Endothelial cell of hepatic sinusoid (primary cell): ENCODE data around the gene CRYBG1.
"Not testable (repeated sequence)": the region's sequence is repeated elsewhere in the genome, so short reads cannot be mapped to it uniquely, and the experiment has no call there.

Source experiments
- in situ Hi-C: cut with HindIII; loops from 2 replicates; pipeline ENCODE4 v1.10.0; 2017; ENCODE audit warnings: low sequenced_read_pairs

Gene CRYBG1

DNA sequence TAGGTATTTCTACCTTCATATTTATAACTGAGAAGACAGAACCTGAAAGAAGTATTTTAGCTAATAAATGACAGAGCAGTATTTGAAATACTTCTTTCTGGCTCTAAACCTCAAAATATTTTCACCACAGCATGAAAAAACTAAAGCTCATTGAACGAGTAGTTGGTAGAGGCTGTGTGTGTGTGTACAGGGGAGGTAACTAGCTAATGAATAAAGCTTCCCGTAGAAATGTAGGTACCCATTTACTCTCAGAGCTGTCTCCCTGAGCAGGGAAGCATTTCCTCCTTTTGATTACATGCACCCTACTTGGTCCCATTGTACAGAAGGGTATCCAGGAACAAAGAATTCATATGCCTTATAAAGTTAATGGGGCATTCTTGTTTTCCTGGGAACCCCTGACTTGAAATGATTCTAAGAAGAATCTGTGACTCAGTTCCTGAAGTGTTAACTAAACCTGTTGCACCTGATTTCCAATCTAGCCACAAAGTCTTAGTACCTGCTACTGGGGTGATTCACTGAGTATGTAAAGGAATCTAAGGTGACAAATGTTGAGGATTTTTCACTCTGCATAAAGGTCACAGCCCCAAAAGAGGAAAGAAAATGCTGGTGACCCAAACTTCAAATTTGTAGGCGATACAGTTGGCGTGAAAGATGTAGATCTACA, 12.5 kb downstream of the CRYBG1 start:
- in situ Hi-C loops: no loop called here

- in situ Hi-C loops: no loop called here
Measured at GRCh38 chr6:106373502-106374239, 13.2 kb downstream of the CRYBG1 start.

- in situ Hi-C loops: no loop called here
Measured at GRCh38 chr6:106377061-106377540, 16.6 kb downstream of the CRYBG1 start.

DNA sequence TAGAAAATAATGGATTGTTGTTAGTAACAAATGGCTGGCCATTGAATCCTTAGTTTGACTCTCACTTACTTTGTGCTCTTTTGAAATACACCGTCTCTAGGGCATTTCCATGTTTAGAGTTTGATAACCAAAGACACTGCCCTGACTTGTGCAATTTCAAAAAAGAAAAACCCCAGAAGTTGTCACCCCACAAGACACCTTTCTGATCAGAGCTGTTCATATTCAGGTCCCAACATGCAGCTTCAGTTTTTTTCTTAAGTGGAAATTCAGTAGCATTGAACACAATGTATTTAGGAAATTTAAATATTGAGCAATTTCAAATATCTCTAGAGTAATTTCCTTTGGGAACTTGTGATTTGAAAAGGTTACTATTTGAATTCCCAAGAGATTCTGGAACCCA, 19.4 kb downstream of the CRYBG1 start:
- in situ Hi-C loops: no loop called here

DNA sequence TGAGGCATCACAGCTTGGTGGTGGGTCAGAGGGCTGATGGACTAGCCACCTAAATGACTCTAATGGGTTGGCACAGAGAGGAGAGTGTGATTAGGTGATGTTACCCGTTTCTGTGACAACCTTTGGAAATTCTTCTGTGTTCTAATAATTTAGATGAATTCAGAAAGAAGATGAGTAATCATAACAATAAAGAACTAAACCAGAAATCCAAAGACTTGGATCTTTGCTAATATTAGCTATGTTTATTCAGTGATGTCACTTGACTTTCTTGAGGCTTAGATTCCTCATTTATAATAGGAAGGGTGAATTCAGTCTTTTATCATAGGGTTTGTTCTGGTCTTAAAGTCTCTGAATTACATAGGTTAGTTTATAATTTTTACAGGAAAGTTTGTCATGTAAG, 19.9 kb downstream of the CRYBG1 start:
- in situ Hi-C loops: no loop called here

- in situ Hi-C loops: no loop called here
Measured at GRCh38 chr6:106381223-106381622, 20.7 kb downstream of the CRYBG1 start.

GRCh38 chr6:106381881-106382280, 21.4 kb downstream of the CRYBG1 start:
- in situ Hi-C loops: no loop called here

DNA sequence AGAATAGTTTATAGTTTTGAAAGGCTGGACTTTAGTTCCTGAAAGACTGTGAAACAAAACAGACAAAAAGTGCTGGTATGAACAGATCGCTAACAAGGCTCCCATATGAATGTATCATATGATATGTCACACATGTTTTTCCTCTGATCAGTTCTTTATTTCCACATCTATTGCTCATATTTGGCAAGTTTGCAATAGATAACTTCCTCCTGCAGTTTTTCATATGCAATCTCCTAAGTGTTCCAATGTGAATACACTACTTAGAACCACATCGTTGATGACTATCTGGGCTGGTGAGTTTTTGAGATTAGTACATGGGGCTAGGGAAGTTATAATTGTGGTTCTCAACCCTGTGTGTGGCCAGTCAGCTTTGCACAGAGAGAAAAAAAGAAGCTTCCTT, 23.1 kb downstream of the CRYBG1 start:
- in situ Hi-C loops: no loop called here

DNA sequence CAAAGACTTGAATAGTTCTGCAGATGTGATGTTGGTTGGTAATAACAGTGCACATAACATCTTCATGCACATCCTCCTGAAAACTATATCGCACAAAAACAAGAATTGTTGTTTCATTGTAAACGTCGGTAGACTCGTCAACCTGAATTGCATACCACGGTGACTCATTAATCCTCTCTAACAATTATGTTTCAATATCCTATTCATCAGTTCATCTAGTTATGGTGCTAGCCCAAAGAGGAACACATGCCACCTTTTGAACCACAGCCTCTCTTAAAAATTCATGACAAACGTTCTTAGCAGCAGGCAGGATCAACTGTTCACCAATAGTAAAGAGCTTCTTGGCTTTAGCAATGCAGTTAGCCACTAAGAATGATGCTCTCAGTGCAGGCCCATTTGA, 25.0 kb downstream of the CRYBG1 start:
- in situ Hi-C loops: no loop called here

GRCh38 chr6:106387875-106388274, 27.4 kb downstream of the CRYBG1 start:
- in situ Hi-C loops: no loop called here

- in situ Hi-C loops: no loop called here
Measured at GRCh38 chr6:106390088-106390487, 29.6 kb downstream of the CRYBG1 start.

- in situ Hi-C loops: no loop called here
Measured at GRCh38 chr6:106396426-106397220, 36.1 kb downstream of the CRYBG1 start.

DNA sequence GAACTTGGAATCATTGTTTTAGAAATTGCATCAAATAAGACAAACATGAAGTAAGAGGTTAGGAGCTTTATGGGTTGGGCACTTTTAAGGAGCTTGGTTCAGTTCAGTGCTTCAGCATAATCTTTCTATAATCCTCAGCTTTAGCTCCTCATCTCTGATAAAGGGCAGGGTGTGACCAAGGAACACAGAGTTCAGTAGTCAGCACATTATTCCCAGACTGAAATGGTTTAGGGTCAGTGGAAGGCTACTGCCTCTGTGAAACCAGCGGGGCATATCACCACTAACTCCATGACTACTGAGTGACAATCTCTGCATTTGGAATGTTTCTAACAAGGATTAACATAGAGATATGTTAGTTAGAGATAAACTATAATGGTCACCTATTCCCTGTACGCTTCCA, 36.9 kb downstream of the CRYBG1 start:
- in situ Hi-C loops: no loop called here

DNA sequence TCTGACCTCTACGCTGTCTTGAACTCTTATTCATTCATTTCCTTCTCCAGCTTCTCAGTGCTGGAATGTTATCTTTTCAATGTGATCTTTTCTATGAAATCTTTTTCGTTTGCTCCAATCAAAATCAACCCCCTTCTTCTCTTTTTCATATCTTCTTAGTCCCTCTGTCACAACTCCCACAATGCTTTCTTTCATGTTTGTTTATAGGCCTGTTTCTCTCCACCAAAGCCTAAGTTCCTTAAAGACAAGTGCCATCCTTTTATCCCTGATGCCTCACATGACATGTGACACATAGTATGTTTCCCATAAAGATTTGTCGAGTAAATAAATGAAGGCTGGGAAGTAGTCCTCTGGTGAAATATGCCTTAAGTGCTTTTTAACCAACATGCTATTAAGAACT, 38.1 kb downstream of the CRYBG1 start:
- in situ Hi-C loops: no loop called here

GRCh38 chr6:106405044-106405443, 44.5 kb downstream of the CRYBG1 start:
- in situ Hi-C loops: not testable (repeated sequence)

GRCh38 chr6:106411056-106411455, 50.5 kb downstream of the CRYBG1 start:
- in situ Hi-C loops: no loop called here

DNA sequence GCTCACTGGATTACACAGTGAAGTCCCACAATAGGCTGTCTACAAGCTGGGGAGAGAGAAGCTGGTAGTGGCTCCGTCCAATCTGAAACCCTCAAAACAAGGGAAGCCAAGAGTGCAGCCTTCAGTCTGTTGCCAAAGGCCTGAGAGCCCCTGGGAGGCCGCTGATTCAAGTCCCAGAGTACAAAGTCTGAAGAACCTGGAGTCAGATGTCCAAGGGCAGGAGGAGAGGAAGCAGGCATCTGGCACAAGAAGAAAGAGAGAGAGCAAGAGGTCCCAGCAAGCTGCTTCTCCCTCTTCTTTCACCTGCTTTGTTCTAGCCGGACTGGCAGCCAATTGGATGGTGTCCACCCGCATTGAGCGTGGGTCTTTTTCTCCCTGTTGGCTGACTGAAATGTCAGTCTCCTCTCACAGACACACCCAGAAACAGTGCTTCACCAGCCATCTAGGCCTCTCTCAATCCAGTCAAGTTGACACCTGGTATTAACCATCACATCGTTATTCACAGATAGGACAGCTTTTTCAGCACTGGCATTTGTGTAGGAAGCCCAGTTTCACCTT, 51.2 kb downstream of the CRYBG1 start:
- in situ Hi-C loops: no loop called here

DNA sequence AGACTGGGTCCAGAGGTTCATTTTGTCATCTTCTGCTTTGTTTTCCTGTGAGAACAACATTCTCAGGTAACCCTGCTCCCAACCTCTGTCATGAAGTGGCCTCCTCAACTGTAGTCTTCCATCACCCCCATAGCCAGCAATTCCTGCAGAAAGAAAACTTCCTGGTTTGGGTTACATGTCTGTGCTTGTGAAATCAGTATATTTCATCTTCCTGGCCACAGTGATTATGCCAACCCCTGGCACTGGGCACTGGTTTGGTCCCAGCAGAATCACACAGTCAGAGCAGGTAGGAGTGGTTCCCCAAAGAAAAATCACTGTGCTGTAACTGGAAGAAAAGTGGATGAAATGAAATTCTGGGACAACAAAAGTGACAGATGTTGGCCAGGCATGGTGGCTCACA, 52.5 kb downstream of the CRYBG1 start:
- in situ Hi-C loops: no loop called here

DNA sequence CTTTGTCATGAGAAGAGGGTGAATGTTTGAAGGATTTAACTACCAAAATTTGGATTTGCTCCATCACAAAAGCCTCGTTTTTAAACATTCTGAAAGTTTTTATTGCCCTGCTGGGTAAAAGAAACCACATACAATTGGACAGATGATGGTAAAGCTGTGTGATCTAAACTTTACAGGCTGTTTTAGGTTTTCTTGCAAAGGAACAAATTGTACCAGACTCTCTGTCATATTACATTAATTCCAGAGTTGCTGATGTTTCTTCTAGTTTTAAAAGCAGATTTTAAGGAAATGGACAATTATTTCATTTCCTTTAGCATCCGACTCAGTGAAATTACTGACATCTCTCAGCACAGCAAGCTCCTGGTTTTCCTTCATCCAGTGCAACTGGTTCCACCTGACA, 53.2 kb downstream of the CRYBG1 start:
- in situ Hi-C loops: no loop called here

- in situ Hi-C loops: no loop called here
Measured at GRCh38 chr6:106415921-106416320, 55.4 kb downstream of the CRYBG1 start.

DNA sequence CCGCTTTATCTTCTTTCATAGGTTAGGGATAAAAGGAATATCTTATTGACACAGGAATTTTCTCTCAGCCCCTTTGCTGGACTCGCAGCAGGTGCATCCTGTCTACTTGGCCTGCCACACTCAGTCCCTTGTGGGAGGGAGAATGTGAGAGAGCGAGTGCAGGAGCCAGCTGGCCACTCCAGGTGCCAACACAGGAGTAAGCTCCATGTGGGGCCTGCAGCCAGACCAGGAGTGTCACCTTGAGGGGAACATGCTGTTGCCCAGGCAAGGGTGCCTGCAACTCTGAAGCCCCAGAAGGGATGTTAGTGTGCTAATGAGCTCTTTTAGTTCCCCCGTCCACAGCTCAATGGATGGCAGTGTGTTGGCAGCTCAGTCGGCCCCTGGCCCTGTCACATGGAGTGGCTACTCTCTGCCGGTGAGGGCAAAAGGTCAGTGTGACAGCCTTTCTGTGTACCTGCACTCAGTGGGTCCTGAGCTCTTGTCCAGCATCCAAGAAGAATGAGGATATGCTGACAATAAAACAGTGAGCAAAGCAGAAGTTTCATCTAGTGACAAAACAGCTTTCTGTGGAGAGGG, 57.1 kb downstream of the CRYBG1 start:
- in situ Hi-C loops: no loop called here
